ENCODE measurements around the gene CSRP3. TPM values are rescaled to one million over a fixed set of nuclear protein-coding genes. Genes with fewer than 3 reads are reported as not detected.

The CSRP3 gene
- total RNA-seq, 1 experiment from 2014 or later, result not detected

GRCh38 chr11:19193916-19194315, 7.9 kb downstream of the CSRP3 start:
- Mint-ChIP-seq H3K4me1 (ENCODE audit: low read depth, unreplicated experiment) (no peaks in the 10 kb centered on the region), H3K4me3 (ENCODE audit: unreplicated experiment) (no peak overlapping the region), H3K9me3 (ENCODE audit: unreplicated experiment) (no peaks in the 10 kb centered on the region), H3K27me3 (ENCODE audit: insufficient read depth, unreplicated experiment) (no peaks in the 10 kb centered on the region), H3K36me3 (ENCODE audit: insufficient read depth, unreplicated experiment) (no peaks in the 10 kb centered on the region), H3K27ac (ENCODE audit: unreplicated experiment) (no peak overlapping the region)
- no peak for TF ChIP-seq CTCF (IDR thresholded peaks at IDR 0.05; ENCODE audit: insufficient read depth in 1 of 2, low read depth in 1 of 2, low read length in 1 of 2, severe bottlenecking in 1 of 2, unreplicated experiment in 1 of 2)
- ChIA-PET CTCF (no interaction called here), POLR2A (no interaction called here)
- Histone ChIP-seq H3K4me3 (ENCODE audit: low read depth, low read length) (no peak overlapping the region), H3K36me3 (ENCODE audit: control insufficient read depth, insufficient read depth, low read length) (no peaks in the 10 kb centered on the region), H3K9me3 (no peaks in the 10 kb centered on the region), H3K4me1 (no peaks in the 10 kb centered on the region; the same call in 1 of the 2 replicates), H3K27me3 (replicated peaks; ENCODE audit: control insufficient read depth, insufficient read depth, low read length) (no peaks in the 10 kb centered on the region)
- DNase-seq, result no peak
- intact Hi-C loops (cut with micrococcal nuclease; ENCODE audit: unreplicated experiment), result no loop called here
- BruUV-seq (replicated peaks), result no TSS peak

GRCh38 chr11:19191530-19192169, 10.1 kb downstream of the CSRP3 start:
- no peaks in the 10 kb centered on the region for H3K9me3 Mint-ChIP-seq (ENCODE audit: unreplicated experiment)
- no peaks in the 10 kb centered on the region for H3K36me3 Mint-ChIP-seq (ENCODE audit: insufficient read depth, unreplicated experiment)
- Histone ChIP-seq H3K27me3 (replicated peaks; ENCODE audit: control insufficient read depth, insufficient read depth, low read length) (no peaks in the 10 kb centered on the region), H3K9me3 (no peaks in the 10 kb centered on the region), H3K36me3 (ENCODE audit: control insufficient read depth, insufficient read depth, low read length) (no peaks in the 10 kb centered on the region), H3K4me1 (no peaks in the 10 kb centered on the region; the same call in 1 of the 2 replicates), H3K4me3 (ENCODE audit: low read depth, low read length) (no peak overlapping the region)
- intact Hi-C loops (cut with micrococcal nuclease; ENCODE audit: unreplicated experiment), result no loop called here
- CTCF ChIA-PET, result no interaction called here
- BruUV-seq (replicated peaks), result no TSS peak
- H3K27ac Mint-ChIP-seq (ENCODE audit: unreplicated experiment), result no peak overlapping the region
- no peaks in the 10 kb centered on the region for H3K27me3 Mint-ChIP-seq (ENCODE audit: insufficient read depth, unreplicated experiment)
- H3K4me1 Mint-ChIP-seq (ENCODE audit: low read depth, unreplicated experiment), result no peaks in the 10 kb centered on the region
- no peak overlapping the region for H3K4me3 Mint-ChIP-seq (ENCODE audit: unreplicated experiment)
- DNase-seq, result peak in 1 of 2 experiments; percentile 17
- POLR2A ChIA-PET, result no interaction called here
- no peak for TF ChIP-seq CTCF (IDR thresholded peaks at IDR 0.05; ENCODE audit: insufficient read depth in 1 of 2, low read depth in 1 of 2, low read length in 1 of 2, severe bottlenecking in 1 of 2, unreplicated experiment in 1 of 2)

GRCh38 chr11:19187833-19188258, 13.9 kb downstream of the CSRP3 start:
- H3K36me3 ChIP-seq (ENCODE audit: control insufficient read depth, insufficient read depth, low read length), result no peaks in the 10 kb centered on the region

More at GRCh38 chr11:19187833-19188258, 13.9 kb downstream of the CSRP3 start:
- CTCF ChIA-PET, result no interaction called here
- Mint-ChIP-seq H3K36me3 (ENCODE audit: insufficient read depth, unreplicated experiment) (no peaks in the 10 kb centered on the region), H3K27me3 (ENCODE audit: insufficient read depth, unreplicated experiment) (no peaks in the 10 kb centered on the region), H3K4me3 (ENCODE audit: unreplicated experiment) (no peak overlapping the region), H3K27ac (ENCODE audit: unreplicated experiment) (no peak overlapping the region), H3K4me1 (ENCODE audit: low read depth, unreplicated experiment) (no peaks in the 10 kb centered on the region), H3K9me3 (ENCODE audit: unreplicated experiment) (peaks cover 9% of the 10 kb centered on the region)
- Histone ChIP-seq H3K27me3 (replicated peaks; ENCODE audit: control insufficient read depth, insufficient read depth, low read length) (no peaks in the 10 kb centered on the region), H3K4me1 (no peaks in the 10 kb centered on the region; the same call in 1 of the 2 replicates), H3K9me3 (no peaks in the 10 kb centered on the region), H3K4me3 (ENCODE audit: low read depth, low read length) (no peak overlapping the region)
- intact Hi-C loops (cut with micrococcal nuclease; ENCODE audit: unreplicated experiment), result no loop called here
- DNase-seq, result no peak
- no peak for TF ChIP-seq CTCF (IDR thresholded peaks at IDR 0.05; ENCODE audit: insufficient read depth in 1 of 2, low read depth in 1 of 2, low read length in 1 of 2, severe bottlenecking in 1 of 2, unreplicated experiment in 1 of 2)
- POLR2A ChIA-PET, result no interaction called here
- BruUV-seq (replicated peaks), result no TSS peak

All from Caco-2 (cell line).